EL (cell line): Measurements from ENCODE around the gene ITGA4.

ENCODE experiments used
- DNase-seq: peaks from one replicate; pipeline ENCODE4 v3.0.0-alpha.2; 2016

The ITGA4 gene

DNA sequence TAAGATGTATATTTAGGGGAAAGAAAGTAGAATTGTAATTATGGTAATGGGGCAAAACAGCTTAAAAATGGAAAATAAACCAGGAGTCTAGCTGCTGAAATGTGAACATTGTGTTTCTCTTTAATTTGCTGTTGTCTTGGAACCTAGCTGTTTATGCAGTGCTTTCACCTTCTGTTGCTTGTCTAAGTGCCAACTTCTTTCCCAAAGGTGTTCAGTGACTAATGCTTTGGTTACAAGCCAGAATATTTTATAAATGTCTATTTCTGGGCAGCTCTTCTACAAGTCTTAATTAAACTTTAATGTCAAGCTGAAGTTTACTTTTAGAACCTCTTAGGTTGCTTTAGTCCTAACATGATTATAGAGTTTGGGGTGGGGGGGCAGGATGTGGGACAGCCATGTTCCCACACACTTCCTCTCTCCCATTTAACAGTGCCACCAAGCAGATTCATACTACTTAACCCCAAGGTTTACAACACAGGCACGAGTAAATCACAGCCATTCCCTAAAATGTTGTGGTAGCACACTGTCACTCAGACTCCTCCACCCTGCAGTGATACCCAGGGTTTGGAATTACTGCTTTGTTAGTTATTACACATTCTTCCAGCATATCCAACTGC lies 60.6 kb downstream of the ITGA4 start:
- DNase-seq = no peak

GRCh38 chr2:181520253-181520652 lies 63.1 kb downstream of the ITGA4 start:
- no peak for DNase-seq

DNA sequence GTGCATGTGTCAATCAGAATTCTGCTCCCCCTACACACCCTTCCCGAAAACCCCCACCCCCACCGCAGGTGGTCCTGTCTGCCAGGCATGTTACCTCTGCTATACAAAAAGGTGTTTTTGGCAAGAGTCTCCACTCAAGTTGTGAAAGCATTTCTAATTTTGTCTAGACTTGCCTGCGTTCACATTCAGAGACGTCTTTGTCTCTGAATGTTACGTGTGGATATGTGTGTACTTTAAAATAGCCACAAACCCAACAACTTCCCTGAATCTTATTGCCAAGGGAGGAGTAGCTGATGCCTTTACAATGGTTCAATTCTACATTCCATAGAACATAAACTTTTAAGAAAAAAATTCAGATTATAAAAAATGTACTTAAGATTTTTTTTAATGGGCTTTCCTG lies 66.6 kb downstream of the ITGA4 start:
- no peak for DNase-seq

DNA sequence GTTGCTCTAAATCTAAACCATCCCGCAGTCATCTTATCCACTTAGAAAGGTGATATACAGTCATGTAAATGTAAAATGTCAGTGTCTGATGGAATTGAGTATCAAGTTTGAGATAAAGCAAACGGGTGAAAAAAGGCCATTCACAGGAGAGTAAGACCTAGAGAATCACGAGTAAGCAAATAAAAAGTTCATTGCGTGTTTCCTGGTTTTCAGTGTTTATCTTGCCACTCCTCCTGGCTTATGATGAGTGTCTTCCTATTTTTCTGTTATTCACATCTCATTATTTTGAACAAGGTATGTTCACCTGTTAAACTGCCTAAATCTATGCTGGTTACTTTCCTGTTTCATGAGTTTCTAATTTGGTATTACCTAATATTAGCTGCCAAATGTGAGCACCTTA lies 68.8 kb downstream of the ITGA4 start:
- no peak for DNase-seq

- DNase-seq = no peak
These were observed 69.9 kb downstream of the ITGA4 start for GRCh38 chr2:181527058-181527457.

GRCh38 chr2:181528441-181528840 lies 71.3 kb downstream of the ITGA4 start:
- DNase-seq = no peak

GRCh38 chr2:181536730-181537129 lies 79.5 kb downstream of the ITGA4 start:
- no peak for DNase-seq

GRCh38 chr2:181540421-181540820 lies 83.2 kb downstream of the ITGA4 start:
- DNase-seq = peak; percentile 23

DNA sequence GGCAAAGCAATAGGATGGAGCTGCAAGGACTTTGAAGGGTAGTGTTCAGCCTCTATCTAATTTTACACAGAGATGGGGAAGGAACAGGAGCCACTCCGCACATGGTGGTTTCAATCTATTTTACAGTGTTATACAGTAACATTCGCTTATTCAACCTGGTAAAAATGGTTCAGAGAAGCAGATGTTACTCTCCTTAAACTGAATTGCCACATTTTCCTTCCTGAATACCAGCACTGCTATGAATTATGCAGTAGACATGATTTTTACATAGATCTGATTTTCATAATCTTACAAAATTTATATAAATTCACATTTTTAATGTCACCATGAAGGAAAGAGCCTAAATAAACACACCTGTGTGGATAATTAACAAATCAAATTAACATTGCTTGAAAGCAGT lies 85.0 kb downstream of the ITGA4 start:
- DNase-seq = no peak

- DNase-seq = peak; percentile 43
These were observed 88.9 kb downstream of the ITGA4 start for GRCh38 chr2:181546086-181546485.

GRCh38 chr2:181552808-181553207 lies 95.6 kb downstream of the ITGA4 start:
- DNase-seq = no peak

DNA sequence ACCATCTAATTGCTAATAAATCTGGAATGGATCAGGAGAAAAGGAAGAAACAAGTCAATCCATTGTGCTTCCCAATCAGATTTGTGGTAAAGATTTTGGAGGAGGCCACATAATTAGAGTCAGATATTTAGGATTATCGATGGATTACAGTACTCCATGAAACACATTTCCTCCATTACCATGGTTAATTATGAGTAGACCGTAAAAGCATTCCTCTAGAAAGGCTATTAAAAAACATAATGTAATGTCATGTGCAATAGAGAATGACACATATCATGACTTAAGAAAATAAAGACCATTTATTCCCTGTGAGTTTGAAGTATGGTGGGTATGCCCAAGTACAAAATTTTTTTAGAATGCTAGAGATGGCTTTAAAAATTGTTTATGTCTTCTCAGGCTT lies 96.1 kb downstream of the ITGA4 start:
- no peak for DNase-seq

DNA sequence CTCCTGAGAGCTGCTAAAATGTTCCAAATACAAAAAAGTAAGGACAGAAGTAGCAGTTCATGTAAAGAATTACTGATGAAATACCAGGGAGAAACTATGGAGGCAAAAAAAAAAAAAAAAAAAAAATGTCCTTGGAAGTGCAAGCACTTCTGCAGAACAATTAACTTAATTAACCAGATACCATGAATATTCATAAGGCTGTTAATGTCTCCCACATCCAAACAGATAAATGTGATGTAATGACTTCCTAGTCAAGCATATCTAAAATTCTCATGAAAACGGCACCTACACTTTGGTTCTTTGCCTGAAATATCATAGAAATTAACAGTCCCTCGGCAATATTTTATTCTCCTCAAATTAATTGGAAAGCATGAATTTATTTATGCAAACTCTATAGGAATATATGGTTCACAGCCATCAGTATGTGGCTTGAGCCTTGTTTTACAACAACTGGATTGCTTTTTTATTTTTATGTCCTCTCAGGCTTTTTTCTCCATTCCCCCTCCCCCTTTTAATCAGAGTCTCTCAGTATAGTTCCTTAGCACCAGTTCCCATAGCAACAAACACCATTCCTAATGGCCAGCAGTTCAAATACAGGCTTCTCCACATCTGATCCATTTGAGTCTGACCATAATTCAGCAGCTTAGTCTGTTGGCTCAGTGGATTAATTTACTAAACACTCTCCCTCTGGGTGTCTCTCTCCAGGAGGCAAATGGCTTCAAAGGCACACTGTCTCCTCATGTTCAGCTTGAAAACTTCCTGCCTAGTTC lies 97.1 kb downstream of the ITGA4 start:
- DNase-seq = no peak

GRCh38 chr2:181558371-181558770 lies 101.2 kb downstream of the ITGA4 start:
- DNase-seq = no peak

DNA sequence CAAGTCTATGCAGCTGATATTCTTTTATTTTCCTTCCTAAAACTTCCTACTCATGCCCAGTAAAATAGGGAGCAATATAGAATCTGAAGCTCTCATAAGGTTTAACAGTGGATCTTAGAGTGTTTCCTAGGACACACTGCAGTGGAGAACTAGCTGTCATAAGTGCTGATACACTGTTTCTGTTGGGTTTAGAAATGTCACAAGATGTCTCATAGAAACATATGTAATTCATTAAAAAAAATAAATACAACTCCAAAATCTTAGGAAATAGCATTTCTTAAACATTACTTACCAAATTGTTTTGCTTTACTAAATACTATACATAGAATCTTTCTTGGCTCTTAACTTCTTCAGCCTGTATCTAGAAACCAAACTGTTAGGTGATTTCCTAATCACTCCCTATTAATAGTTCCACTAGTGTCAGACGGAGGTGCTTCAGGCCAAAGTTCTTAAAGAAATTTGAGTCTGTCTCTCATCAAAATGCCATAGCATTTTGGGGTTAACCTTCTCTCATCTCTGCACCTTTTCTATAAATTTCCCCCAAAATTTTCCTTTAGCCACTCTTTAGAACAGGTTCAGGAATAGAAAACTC lies 106.0 kb downstream of the ITGA4 start:
- DNase-seq = no peak

- no peak for DNase-seq
These were observed 109.3 kb downstream of the ITGA4 start for GRCh38 chr2:181566334-181567032.

- DNase-seq = no peak
These were observed 112.9 kb downstream of the ITGA4 start for GRCh38 chr2:181570059-181570458.

GRCh38 chr2:181570833-181571661 lies 113.9 kb downstream of the ITGA4 start:
- peak; percentile 4 for DNase-seq

DNA sequence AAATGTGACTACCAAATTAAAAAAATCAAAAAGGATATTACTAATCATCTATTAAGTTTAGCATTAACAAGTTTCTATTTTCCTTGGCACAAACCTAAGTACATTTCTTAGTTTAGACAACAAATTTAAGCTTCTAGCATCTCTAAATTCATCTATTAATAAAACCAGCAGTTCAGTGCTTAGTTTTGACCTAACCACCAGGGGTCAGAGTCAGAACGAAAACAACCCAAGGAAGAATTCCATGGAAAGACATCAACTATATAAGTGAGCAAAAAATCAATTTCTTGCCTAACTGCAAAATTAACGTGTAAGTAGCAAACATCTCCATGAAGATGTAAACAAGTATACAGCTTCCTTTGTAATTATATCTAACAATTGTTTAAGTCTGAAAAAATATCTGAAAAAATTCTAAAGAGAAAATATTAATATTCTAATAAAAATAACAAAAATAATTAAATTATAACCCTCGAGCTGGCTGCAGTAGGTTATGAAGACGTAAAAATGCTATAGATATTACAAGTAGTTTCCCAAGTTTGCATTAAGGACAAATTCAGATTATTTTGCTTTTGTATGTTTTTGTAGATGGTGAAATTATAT lies 116.1 kb downstream of the ITGA4 start:
- DNase-seq = peak; percentile 30

- no peak for DNase-seq
These were observed 117.1 kb downstream of the ITGA4 start for GRCh38 chr2:181574321-181574720.

DNA sequence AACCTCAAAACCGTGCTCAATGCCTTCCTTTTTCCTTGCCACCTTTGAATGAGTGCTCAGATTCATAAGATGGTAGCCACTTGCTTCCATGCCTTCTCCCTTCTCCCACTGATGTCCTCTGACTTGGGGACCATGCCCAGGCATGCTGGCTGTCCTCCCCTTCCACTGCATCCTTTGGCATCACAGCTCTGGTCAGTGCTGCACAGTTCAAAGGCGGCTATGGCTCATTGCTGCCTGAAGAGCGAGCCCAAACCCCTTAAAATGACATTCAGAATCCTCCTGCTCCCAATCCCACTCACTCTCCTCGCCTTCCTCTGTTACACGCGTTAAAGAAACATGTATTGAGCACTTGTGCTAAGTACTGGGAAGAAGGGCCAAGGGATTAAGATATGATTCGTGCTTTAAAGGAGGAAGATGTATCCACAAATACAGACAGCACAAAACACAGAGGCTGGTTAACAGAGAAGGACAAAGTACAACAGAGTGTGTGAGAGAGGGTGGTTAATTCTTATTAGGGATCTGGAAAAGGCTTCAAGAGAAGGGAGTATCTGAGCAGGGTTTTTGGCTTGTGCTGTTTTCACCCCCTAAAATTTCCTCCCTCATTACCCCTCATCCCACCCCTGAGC lies 118.0 kb downstream of the ITGA4 start:
- no peak for DNase-seq

- DNase-seq = no peak
These were observed 118.5 kb downstream of the ITGA4 start for GRCh38 chr2:181575650-181576025.
